Measurements from ENCODE around the gene ARGLU1.

DNA sequence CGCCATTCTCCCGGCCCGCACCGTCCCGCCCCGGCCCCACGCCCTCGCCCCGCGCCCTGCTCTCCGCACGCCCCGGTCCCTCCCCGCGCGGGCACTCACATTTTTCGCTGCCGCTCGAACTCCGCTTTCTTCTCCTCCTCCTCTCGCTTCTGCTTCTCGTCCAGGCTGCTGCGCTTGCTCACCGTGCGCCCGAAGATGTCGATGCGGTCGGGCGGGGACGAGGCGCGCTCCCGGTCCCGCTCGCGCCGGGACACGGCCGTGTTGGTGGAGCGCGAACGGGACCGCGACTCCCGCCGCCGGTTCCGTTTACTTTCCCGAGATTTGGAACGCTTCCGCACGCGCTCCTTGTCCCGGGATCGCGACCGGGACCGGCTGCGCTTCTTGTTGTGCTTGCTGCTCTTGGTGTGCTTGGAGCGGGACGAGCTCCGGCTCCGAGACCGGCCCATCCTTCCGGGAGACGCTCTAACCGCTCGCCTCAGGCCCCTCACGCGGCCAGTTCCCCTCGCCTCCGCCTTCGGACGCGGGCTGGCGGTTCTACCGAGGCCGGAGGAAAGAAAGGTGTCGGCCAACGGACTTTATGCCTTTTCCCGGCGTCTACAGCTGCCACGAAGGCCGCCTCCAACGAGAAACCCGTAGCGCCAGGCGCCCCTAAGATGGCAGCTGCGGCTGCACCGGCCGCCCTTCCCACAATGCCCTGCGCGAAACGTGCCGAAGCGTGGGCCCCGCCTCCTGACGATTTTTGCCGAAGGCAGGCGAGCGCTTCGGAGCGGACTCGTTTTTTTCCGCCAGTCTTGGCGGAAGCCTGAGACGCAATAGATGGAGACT lies at the start of gene ARGLU1:
- TF ChIP-seq, protein P1, sequence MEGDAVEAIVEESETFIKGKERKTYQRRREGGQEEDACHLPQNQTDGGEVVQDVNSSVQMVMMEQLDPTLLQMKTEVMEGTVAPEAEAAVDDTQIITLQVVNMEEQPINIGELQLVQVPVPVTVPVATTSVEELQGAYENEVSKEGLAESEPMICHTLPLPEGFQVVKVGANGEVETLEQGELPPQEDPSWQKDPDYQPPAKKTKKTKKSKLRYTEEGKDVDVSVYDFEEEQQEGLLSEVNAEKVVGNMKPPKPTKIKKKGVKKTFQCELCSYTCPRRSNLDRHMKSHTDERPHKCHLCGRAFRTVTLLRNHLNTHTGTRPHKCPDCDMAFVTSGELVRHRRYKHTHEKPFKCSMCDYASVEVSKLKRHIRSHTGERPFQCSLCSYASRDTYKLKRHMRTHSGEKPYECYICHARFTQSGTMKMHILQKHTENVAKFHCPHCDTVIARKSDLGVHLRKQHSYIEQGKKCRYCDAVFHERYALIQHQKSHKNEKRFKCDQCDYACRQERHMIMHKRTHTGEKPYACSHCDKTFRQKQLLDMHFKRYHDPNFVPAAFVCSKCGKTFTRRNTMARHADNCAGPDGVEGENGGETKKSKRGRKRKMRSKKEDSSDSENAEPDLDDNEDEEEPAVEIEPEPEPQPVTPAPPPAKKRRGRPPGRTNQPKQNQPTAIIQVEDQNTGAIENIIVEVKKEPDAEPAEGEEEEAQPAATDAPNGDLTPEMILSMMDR (IDR thresholded peaks at IDR 0.05) = no peak
- peak; percentile 99 to 100 for TF ChIP-seq POLR2AphosphoS5 (IDR thresholded peaks at IDR 0.05)
- peak; percentile 94 for TF ChIP-seq POLR2A (IDR thresholded peaks at IDR 0.05; ENCODE audit: low read depth)
- no peak for TF ChIP-seq EP300 (IDR thresholded peaks at IDR 0.05)
